PC-9 (cell line): ENCODE measurements around the gene ST6GALNAC6.

Experiments used
- CTCF ChIP-seq: fragments of 200-600 bp; sonication (generic); conservative IDR thresholded peaks from 2 replicates; pipeline ENCODE4 v1.6.1; 2017; ENCODE audit warnings: mixed run types, antibody characterized with exemption, mild to moderate bottlenecking, moderate library complexity
- EZH2 ChIP-seq: fragments of 200-600 bp; sonication (generic); IDR thresholded peaks from 2 replicates; pipeline ENCODE4 v1.8.0; 2017; ENCODE audit warnings: antibody characterized with exemption, low read depth

GRCh38 chr9:127838375-127839078 is 60.9 kb downstream of the ST6GALNAC6 start:
- TF ChIP-seq CTCF (no peak), EZH2 (no peak)
